Small intestine (tissue), 7 donors: ENCODE measurements around the gene ACP3. TPM values are rescaled to one million over a fixed set of nuclear protein-coding genes. Genes with fewer than 3 reads are reported as not detected.
"Not testable (repeated sequence)": the region's sequence is repeated elsewhere in the genome, so short reads cannot be mapped to it uniquely, and the experiment has no call there.

Experiments
- DNase-seq, 2 donors: peaks; one replicate each; pipeline versions ENCODE4 v3.0.0 to v3.0.0-alpha.2; 2013
- FAIRE-seq: peaks from 2 replicates; lab custom pipeline; 2012; peaks lifted over from hg19 to GRCh38; lab: Jason Lieb, UNC
- H3K27ac ChIP-seq, 3 donors: one replicate each; pipeline ENCODE4 v1.5.1; 2013; ENCODE audit warnings: low read length in 2 of 3, mild to moderate bottlenecking in 2 of 3, control low read depth in 1 of 3, inconsistent platforms in 1 of 3, low read depth in 1 of 3, moderate library complexity in 1 of 3
- H3K27me3 ChIP-seq, 3 donors: one replicate each; pipeline ENCODE4 v1.6.1; 2013; ENCODE audit warnings: low read length in 3 of 3, inconsistent platforms in 1 of 3; ENCODE audit not compliant: control insufficient read depth in 3 of 3, insufficient read depth in 3 of 3
- H3K36me3 ChIP-seq, 3 donors: one replicate each; pipeline ENCODE4 v1.6.1; 2013; ENCODE audit warnings: low read length in 3 of 3, inconsistent platforms in 1 of 3, low read depth in 1 of 3, mild to moderate bottlenecking in 1 of 3, moderate library complexity in 1 of 3; ENCODE audit not compliant: control insufficient read depth in 3 of 3, insufficient read depth in 2 of 3
- H3K4me1 ChIP-seq, 3 donors: one replicate each; pipeline ENCODE4 v1.6.1; 2013; ENCODE audit warnings: low read length in 2 of 3, inconsistent platforms in 1 of 3, low read depth in 1 of 3, mild to moderate bottlenecking in 1 of 3, moderate library complexity in 1 of 3; ENCODE audit not compliant: control insufficient read depth in 3 of 3, insufficient read depth in 2 of 3
- H3K4me3 ChIP-seq, 3 donors: one replicate each; pipeline ENCODE4 v1.5.1; 2013; ENCODE audit warnings: low read length in 3 of 3, control low read depth in 1 of 3, inconsistent platforms in 1 of 3, low read depth in 1 of 3, mild to moderate bottlenecking in 1 of 3, moderate library complexity in 1 of 3
- H3K9me3 ChIP-seq, 2 donors: one replicate each; pipeline ENCODE4 v1.6.1; 2013; ENCODE audit warnings: low read depth in 1 of 2, low read length in 1 of 2; ENCODE audit not compliant: control insufficient read depth in 2 of 2, insufficient read depth in 1 of 2
- WGBS, 3 donors: extraction: QIAGEN DNeasy Blood & Tissue Kit; methylation state at CpG; one replicate each; pipeline ENCODE4 v1.1.7; 2013; 5-methylcytosine and 5-hydroxymethylcytosine counted together
- polyA plus RNA-seq, 4 donors: library from polyadenylated mRNA; stranded (reverse) in 3 of 4; unstranded in 1 of 4; fragments of 200-250 nt in 3 of 4; fragments of 120-200 nt in 1 of 4; gene quantifications; one replicate each; pipeline versions ENCODE4 v1.2.1 to v1.2.3, GENCODE V29; 2013
- donor health status: healthy with polysubstance abuse.
- donor health status: control.
- donor health status: control.
- donor health status: Bipolar disorder and iron deficiency.
- donor health status: healthy.

Gene ACP3
- polyA plus RNA-seq, 4 donors: 0.67 to 3.0 (median 1.3) TPM

- no peak for DNase-seq
- Histone ChIP-seq H3K27me3 (peaks cover 0 to 2% (median 0%) of the 10 kb centered on the region in 3 donors), H3K4me3 (no peak overlapping the region), H3K36me3 (no peaks in the 10 kb centered on the region), H3K27ac (no peak overlapping the region), H3K9me3 (no peaks in the 10 kb centered on the region), H3K4me1 (no peaks in the 10 kb centered on the region)
- WGBS, 3 donors: 61 to 78% (median 72%) methylated on average over 1 of the region's 1 CpG
- no peak for FAIRE-seq
Measured at GRCh38 chr3:132395126-132395525, 77.9 kb downstream of the ACP3 start.

GRCh38 chr3:132396255-132396654, 79.0 kb downstream of the ACP3 start:
- Histone ChIP-seq H3K4me3 (no peak overlapping the region), H3K27ac (no peak overlapping the region), H3K4me1 (no peaks in the 10 kb centered on the region), H3K27me3 (peaks cover 0 to 2% (median 0%) of the 10 kb centered on the region in 3 donors), H3K9me3 (no peaks in the 10 kb centered on the region), H3K36me3 (no peaks in the 10 kb centered on the region)
- no peak for FAIRE-seq
- 93 to 94% (median 93%) methylated on average over 24 of the region's 24 CpGs for WGBS, 3 donors
- DNase-seq: no peak

GRCh38 chr3:132396776-132397175, 79.6 kb downstream of the ACP3 start:
- not testable (repeated sequence) for FAIRE-seq, H3K27ac ChIP-seq, H3K27me3 ChIP-seq, H3K4me3 ChIP-seq, H3K9me3 ChIP-seq, DNase-seq, H3K4me1 ChIP-seq, H3K36me3 ChIP-seq
- WGBS, 3 donors: 79 to 91% (median 86%) methylated on average over 8 of the region's 8 CpGs

GRCh38 chr3:132399054-132399929, 82.1 kb downstream of the ACP3 start:
- DNase-seq: peak; percentile 19 to 45
- Histone ChIP-seq H3K4me1 (no peaks in the 10 kb centered on the region), H3K27ac (no peak overlapping the region), H3K27me3 (peaks cover 0 to 2% (median 0%) of the 10 kb centered on the region in 3 donors), H3K9me3 (no peaks in the 10 kb centered on the region), H3K4me3 (no peak overlapping the region), H3K36me3 (no peaks in the 10 kb centered on the region)
- FAIRE-seq: no peak
- WGBS, 3 donors: 65 to 73% (median 70%) methylated on average over 5 of the region's 5 CpGs

GRCh38 chr3:132401255-132401654, 84.0 kb downstream of the ACP3 start:
- no peak overlapping the region for H3K4me3 ChIP-seq
- H3K4me1 ChIP-seq: no peaks in the 10 kb centered on the region
- no peaks in the 10 kb centered on the region for H3K27me3 ChIP-seq
- no peak overlapping the region for H3K27ac ChIP-seq
- no peaks in the 10 kb centered on the region for H3K9me3 ChIP-seq
- 84 to 89% (median 86%) methylated on average over 13 of the region's 13 CpGs for WGBS, 3 donors
- FAIRE-seq: no peak
- no peak for DNase-seq
- no peaks in the 10 kb centered on the region for H3K36me3 ChIP-seq

- no peak for FAIRE-seq
- 83 to 92% (median 90%) methylated on average over 3 of the region's 3 CpGs for WGBS, 3 donors
- no peak for DNase-seq
Measured at GRCh38 chr3:132404276-132404675, 87.1 kb downstream of the ACP3 start.

GRCh38 chr3:132405188-132405587, 88.0 kb downstream of the ACP3 start:
- Histone ChIP-seq H3K9me3 (no peaks in the 10 kb centered on the region), H3K27me3 (no peaks in the 10 kb centered on the region), H3K4me3 (no peak overlapping the region), H3K36me3 (no peaks in the 10 kb centered on the region), H3K4me1 (no peaks in the 10 kb centered on the region), H3K27ac (peak overlapping the region in 1 of 3 donors; percentile 2)
- WGBS, 3 donors: 63 to 81% (median 70%) methylated on average over 1 of the region's 1 CpG
- no peak for DNase-seq
- no peak for FAIRE-seq

More at GRCh38 chr3:132404276-132404675, 87.1 kb downstream of the ACP3 start:
- Histone ChIP-seq H3K4me1 (no peaks in the 10 kb centered on the region), H3K4me3 (no peak overlapping the region), H3K36me3 (no peaks in the 10 kb centered on the region), H3K27ac (no peak overlapping the region), H3K27me3 (no peaks in the 10 kb centered on the region), H3K9me3 (no peaks in the 10 kb centered on the region)

- H3K27ac ChIP-seq: no peak overlapping the region
- no peaks in the 10 kb centered on the region for H3K4me1 ChIP-seq
- H3K36me3 ChIP-seq: no peaks in the 10 kb centered on the region
- 88 to 90% (median 88%) methylated on average over 4 of the region's 4 CpGs for WGBS, 3 donors
- H3K9me3 ChIP-seq: no peaks in the 10 kb centered on the region
- no peak overlapping the region for H3K4me3 ChIP-seq
- no peaks in the 10 kb centered on the region for H3K27me3 ChIP-seq
- FAIRE-seq (no peak), DNase-seq (no peak)
Measured at GRCh38 chr3:132405609-132406299, 88.5 kb downstream of the ACP3 start.
